ENCODE data around the gene CBLN1.

GRCh38 chr16:49262501-49262900 lies 19.1 kb downstream of the CBLN1 start:
- TF ChIP-seq POLR2A (IDR thresholded peaks at IDR 0.05; ENCODE audit: borderline replicate concordance, extremely low read depth, insufficient read depth, insufficient read length) (no peak), CTCF (IDR thresholded peaks at IDR 0.05 in 2 of 3, conservative IDR thresholded peaks at IDR 0.05 in 1 of 3; ENCODE audit: borderline replicate concordance in 1 of 3, insufficient read depth in 1 of 3, low read depth in 2 of 3, low read length in 2 of 3) (no peak), POLR2AphosphoS5 (IDR thresholded peaks at IDR 0.05; ENCODE audit: low read depth, low read length) (no peak), JUND (IDR thresholded peaks at IDR 0.05) (no peak), ELF1 (IDR thresholded peaks at IDR 0.05; ENCODE audit: borderline replicate concordance, low read depth) (no peak), ZBTB33 (IDR thresholded peaks at IDR 0.05; ENCODE audit: extremely low read depth, insufficient replicate concordance, low read length) (no peak), EZH2 (IDR thresholded peaks at IDR 0.05) (no peak), MAX (IDR thresholded peaks at IDR 0.05) (no peak), EZH2phosphoT487 (IDR thresholded peaks at IDR 0.05; ENCODE audit: borderline replicate concordance) (no peak)
